Fibroblast of upper back skin (primary cell): ENCODE results near the gene AQP2.
A peak's percentile ranks its signal among the peaks of the same experiment; 100 is the strongest.
"Not testable (repeated sequence)": the region's sequence is repeated elsewhere in the genome, so short reads cannot be mapped to it uniquely, and the experiment has no call there.

ENCODE experiments used
- DNase-seq: peaks from one replicate; pipeline ENCODE4 v3.0.0-alpha.2; 2013

Gene AQP2

DNA sequence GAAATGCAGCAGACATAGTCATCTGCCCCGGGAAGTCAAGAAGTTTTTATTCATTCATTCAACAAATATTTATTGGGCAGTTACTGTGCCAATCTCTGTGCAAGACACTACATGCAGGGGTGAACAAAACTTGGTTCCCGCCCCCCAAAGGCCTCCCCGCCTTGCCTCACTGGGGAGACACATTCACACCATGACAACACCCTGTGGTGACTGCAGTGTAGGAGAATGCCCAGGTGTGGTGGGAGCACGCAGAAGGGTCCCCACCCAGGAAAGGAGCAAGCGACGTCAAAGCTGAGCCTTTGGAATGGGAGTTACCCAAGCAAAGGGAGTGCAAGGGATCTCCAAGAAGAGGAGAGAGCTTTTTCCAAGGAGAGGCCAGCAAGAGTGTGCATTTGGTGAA, 20.6 kb downstream of the AQP2 start:
- DNase-seq, result no peak

DNA sequence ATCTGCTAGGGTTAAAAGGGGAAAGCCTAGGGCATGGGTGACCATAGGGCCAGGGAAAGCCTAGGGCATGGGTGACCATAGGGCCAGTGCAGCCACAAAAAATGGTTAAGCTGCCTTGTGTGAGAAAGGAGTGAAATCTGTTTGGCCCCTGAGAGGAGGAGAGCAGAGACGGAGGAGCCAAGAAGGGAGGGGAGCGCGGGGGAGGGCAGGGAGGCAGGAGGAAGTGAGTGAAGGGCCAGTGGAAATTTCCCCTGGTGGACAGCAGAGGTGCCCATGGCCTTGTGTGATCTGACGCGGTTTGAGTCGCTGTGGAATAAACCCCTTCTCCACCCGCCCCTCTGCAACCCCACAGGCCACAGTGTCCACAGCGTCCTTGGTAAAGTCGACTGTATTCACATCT, 21.6 kb downstream of the AQP2 start:
- DNase-seq, result no peak

DNA sequence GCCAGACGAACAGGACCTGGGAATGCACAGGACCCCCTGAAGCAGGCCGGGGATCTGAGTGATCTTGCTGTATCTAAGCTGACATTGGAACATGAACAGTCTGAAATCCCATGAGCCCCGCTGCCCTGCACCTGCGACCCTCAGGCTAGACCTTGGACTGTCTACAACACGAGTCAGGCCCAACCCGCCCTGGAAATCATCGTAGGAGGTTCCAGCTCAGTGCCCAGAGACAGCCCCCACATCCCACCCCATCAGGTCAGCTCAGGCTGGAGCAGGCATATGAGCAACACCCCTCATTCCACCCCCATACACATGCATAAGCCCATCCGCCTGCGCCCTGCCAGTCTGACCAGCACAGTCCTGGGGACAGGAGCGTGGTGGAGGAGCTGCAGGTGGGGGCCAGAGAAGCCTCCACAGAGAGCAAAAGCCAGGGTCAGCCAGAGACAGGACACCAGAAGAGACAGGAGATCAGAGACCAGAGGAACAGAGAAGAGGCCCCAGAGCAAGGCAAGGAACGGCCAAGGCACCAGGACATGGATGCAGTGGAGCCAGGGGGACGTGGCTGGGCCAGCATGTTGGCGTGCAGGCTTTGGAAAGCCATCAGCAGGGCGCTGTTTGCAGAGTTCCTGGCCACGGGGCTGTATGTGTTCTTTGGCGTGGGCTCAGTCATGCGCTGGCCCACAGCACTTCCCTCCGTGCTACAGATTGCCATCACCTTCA, 22.3 kb downstream of the AQP2 start, which contains the start of gene AQP6:
Gene AQP6 (plus strand): TSS at position 307 of the 720 bp plus-strand sequence. CDS start 227 bp downstream, at position 534.
- no peak for DNase-seq

DNA sequence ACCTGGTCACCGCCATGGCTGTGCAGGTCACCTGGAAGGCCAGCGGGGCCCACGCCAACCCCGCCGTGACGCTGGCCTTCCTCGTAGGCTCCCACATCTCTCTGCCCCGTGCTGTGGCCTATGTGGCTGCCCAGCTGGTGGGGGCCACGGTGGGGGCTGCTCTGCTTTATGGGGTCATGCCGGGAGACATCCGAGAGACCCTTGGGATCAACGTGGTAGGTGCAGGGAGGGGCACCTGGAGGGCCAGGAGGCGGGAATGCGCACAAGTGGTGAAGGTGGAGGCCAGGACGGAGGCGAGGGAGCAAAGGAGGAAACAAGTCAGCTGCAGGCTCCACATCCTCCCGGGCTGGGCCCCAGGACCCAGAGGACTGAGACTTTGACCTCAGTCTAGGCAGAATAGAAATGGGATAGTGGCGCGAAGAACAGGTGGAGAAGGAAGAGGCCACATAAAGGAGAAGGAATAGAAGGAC, 22.9 kb downstream of the AQP2 start:
- DNase-seq, result no peak

DNA sequence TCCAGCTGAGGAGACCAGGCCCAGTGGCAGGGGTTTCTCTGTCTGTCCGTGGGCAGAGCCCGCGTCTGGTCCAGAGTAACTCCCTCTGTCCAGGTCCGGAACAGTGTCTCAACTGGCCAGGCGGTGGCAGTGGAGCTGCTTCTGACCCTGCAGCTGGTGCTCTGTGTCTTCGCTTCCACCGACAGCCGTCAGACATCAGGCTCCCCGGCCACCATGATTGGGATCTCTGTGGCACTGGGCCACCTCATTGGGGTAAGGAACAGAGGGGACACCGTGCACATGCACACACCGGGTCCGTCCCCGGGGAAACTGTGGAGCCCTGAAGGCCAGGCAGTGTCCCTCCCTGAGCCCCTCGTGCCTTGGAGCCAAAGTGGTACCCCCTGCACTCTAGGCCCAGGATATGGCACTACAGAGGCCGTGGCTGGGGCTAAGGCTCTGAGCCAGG, 23.7 kb downstream of the AQP2 start:
- DNase-seq, result peak; percentile 60

DNA sequence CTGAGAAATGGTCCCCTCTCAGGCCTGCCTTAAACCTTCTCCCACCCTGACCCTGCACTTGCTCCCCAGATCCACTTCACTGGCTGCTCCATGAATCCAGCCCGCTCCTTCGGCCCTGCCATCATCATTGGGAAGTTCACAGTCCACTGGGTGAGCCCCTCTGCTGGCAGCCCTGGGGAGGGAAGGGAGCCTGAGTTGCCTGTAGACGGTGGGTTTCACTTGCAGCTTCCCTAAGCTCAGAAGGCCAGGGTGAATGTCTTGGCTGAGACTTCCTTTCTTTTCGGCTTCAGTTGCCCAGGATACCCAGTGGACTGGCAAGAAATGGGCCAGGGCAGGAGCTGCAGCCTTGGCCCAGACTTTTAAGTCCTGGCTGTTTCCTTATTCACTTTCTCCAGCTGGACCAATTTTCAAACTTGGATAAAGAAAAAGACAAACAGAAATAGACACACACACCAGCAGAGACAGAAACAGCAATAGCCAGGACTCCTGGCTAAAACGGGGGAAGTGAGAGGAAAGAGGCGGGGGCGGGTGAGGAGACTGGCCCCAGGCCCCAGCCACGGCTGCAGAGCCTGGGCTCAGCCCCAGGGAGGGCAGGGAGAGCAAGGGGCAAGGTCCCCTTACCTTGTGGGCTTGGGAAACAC, 24.3 kb downstream of the AQP2 start:
- no peak for DNase-seq

DNA sequence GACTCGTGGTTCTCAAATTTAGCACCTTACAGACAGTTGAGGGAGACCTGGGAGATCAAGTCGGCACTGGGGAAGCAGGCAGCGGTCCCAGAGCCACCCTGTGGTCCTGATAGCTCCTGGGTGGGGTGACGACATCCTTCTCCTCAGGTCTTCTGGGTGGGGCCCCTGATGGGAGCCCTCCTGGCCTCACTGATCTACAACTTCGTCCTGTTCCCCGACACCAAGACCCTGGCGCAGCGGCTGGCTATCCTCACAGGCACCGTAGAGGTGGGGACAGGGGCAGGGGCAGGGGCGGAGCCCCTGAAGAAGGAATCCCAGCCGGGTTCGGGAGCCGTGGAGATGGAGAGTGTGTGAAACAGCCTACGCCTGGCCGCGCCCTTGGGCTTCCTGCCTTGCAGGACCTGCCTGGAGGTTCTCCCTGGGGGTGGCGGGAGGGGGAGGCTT, 24.8 kb downstream of the AQP2 start:
- DNase-seq, result no peak

DNA sequence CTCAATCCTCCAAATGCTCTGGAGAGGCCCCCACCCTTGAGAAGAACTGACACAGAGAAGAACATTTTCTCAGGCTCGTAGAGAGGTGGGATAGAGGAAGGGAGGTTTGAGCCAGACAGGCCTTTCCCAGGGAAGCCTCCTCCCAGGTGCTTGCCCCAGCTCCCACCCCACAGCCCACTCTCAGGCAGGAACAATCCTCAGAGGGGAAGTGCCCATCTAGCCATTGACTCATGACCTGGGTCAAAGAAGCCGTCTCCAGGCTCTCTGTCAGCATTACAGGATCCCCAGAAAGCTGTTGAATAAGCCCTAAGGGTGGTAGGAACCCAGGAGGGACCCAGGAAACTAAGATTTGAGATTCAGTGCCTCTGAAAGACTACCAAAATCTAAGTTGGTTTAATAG, 26.0 kb downstream of the AQP2 start:
- no peak for DNase-seq

DNA sequence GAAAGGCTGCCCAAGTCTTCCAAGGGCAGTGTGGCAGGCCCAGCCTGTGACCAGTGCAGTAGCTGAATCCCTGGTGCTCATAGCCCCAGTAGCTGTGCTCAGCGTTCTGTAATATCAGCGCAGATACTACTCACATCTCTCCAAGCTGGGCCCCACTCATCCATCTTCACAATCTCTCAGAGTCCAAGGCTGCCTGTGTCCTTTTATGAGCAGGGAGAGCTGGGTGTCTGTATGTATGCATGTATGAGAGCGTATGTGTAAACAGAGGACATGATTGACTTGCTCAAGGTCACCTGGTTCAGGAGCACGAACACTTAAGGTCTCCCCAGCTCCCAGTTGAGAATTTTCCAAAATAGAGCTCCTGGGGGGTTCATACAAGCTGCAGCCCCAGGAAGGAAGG, 27.6 kb downstream of the AQP2 start:
- DNase-seq, result no peak

DNA sequence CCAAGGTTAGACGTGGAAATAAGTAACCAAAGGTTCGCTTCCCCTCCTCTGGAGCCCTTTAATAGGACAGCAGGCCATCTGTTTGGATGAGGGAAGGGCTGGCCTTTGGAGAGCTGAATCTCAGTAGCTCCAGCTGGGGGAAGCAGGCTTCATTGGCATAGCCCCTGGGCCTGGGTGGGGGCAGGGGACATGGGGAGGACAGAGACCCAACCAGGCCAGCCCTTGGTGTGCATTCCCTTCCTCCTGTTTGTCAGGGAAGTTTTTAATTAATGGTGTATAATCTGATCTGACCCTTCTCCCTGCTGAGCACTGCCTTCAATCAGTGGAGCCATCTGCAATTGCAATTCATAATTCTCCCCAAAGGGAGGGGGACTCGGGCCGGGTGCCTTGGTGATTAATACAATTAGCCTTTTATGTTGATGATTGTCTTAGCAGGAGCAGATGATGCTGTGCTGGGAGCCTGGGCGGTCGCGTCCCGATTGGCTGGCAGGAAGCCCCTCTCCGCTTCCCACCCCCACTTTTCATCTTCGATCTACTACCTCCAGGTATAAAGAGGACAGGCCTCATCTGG, 28.6 kb downstream of the AQP2 start:
- DNase-seq, result no peak

DNA sequence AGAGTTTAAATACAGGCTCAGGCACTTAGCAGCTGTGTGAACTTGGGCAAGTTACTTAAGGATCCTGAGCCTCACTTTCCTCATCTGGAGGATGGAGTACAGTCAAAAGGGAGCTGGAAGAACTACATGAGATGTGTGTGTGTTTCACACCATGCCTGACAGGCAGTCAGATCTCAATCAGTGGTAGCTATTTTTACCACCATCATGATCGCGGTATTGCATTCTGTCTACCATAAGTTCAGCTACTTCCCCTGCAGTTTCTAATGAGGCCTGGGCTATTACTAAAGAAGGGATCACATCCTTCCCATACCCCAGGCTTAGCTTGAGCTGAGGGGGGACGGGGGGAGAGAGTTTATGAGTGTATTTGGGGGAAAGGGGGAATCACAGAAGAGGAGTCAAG, 29.3 kb downstream of the AQP2 start:
- no peak for DNase-seq

DNA sequence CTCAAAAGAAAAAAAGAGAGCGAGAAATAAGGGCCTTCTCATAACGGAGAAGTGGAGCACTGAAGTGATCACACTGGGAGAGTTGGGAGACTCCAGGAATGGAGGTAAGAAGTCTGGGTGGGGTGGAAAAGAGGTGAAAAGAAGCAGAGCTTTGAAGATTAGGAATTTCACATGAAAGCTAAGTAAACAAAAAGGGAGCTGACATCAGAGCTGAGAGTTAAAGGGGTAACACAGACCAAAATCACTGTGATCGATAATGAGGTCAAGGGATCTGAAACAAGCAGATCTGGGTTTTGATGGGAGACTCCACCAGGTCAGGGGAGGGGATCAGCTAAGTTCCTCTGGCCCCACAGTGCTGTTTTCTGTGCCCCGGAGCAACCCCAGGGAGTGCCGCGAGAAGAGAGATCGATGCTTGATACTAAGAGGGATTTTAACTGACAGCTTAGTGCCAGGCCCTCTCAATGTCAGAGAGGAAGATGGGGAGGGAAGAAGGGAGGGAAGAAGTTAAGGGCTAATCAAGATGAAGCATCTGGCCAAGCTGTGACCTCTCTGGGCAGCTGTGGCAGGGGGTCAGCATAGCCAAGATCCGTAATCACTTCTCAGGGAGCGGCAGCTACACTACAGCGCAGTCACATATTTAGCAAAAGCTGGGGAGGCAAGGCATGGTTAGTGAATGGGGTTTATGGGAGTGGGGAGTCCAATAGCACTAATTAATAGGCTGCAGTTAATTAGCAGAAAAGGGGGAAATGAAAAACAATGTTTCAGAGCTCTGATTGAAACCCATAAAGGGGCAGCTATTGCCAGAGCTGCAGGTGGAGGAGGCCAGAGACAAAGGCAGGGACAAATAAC, 30.2 kb downstream of the AQP2 start:
- DNase-seq, result no peak

DNA sequence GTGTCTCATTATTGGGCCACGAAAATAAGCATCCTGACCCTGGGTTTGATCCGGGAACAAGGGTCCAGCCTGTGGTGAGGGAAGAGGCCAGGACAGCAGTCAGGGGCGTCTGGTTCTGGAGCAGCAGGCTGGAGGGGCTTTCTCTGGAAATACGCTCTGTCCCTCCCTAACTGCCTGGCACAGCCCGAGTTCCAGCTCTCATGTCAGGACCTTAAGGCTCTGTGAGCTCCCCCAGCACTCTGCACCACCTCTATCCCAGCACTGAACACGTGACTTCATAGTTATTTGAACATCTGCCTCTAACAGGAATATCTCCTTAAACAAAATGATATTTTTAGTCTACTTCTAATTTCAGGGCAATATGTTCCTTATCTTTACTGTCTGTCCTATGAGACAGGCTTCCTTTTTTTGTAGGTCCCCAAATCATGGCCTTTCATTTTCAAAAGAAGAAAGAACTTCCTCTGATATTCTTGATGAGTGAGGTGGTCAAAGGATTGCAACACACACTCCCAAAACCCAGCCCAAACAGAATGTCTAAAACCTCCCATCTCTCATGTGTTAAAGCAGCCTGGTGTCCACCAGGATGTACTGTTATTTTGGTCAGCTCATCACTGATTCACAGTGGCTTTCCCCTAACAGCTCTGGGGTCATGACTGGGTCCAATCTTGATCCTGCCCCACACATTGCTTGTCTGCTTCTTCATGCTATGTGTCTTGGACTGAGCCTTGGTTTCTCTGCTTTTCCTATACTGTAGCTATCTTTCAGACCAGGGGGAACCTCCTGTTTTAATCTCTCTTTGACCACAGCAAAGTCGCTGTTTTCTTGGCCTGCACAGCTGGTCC, 31.9 kb downstream of the AQP2 start:
- DNase-seq, result no peak

DNA sequence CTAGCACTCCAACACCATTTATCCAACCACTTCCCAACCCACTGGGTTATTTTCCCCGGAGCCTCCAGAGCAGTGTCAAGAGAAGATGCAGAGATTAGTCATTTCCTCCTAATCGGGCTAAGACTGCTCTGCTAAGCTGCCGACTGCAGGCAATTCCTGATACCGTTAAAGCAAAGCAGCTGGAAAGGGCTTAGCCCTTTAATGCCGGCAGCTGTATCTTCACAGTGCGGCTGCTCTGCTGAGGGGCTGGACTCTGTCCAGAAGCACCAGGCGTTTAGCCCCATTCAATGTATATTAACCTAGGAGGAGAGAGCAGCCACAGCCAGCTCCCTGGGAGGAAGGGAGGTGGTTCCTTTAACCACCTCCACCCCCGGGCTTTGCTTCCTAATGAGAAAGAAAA, 33.4 kb downstream of the AQP2 start:
- DNase-seq, result peak; percentile 93

DNA sequence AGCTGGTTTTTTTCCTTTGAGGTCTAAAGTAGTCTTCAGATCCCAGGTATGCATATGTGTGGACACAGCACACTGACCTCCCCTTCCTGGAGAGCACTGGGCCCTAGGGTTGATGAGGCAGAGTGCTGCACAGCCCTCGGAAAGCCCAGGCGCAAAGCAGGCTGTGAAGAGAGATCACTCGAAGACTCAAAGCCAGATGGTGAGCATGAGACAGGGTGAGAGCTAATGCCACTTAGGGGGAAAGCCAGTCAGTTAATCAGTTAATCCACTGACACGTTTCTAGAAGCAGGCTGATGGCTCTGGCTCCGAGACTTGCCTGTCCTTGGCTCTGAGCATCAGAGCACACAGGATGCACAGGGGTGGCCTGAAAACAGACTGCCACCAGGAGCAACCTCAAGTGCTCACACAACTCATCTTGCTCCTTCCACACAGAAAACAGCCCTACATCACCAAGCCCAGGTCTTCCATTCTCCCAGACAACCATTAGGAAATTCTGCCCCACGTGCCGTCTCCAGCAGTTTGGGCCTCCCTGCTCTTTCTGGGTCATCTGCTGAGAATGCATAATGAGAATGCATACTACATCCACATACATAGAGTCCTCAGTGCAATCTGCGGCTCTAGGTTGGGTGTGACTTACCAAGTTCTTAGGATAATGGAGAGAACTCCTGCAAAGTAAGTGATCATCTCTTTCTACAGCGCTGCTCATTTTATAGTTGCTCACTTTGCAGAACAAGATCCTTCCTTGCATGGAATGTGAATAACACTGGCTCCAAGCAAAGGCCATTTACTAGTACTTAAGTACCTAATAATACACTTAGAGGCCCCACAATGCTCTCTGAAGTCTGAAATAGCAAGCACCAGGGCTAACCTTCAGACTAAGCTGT, 34.2 kb downstream of the AQP2 start:
- no peak for DNase-seq

DNA sequence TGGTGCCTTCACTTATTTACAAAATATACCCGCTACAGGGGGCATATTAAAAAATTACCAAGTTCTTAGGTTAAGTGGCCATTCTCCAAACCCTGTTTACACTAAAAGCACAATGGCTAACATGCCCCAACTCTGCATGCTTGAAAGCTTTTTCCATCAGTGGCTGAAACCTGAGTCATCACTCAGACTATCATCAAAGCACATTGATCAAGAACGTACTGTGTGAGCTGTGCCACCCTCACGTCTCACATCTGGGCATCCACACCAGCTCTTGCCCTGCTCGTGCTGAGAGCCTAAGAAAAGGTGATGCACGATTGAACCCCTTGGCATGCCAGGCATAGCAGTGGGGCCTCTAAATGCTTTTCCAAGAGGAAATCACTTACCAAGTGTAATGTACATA, 35.4 kb downstream of the AQP2 start:
- no peak for DNase-seq

DNA sequence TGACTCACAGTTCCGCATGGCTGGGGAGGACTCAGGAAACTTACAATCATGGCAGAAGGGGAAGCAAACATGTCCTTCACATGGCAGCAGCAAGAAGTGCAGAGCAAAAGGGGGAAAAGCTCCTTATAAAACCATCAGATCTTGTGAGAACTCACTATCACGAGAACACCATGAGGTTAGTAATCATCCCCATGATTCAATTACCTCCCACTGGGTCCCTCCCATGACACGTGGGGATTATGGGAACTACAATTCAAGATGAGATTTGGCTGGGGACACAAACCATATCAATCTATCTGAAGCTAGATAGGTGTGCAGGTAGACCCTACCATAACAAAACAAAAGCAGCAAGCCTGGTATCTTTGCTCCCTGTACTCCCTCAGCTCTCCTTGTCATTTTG, 35.9 kb downstream of the AQP2 start:
- not testable (repeated sequence) for DNase-seq

DNA sequence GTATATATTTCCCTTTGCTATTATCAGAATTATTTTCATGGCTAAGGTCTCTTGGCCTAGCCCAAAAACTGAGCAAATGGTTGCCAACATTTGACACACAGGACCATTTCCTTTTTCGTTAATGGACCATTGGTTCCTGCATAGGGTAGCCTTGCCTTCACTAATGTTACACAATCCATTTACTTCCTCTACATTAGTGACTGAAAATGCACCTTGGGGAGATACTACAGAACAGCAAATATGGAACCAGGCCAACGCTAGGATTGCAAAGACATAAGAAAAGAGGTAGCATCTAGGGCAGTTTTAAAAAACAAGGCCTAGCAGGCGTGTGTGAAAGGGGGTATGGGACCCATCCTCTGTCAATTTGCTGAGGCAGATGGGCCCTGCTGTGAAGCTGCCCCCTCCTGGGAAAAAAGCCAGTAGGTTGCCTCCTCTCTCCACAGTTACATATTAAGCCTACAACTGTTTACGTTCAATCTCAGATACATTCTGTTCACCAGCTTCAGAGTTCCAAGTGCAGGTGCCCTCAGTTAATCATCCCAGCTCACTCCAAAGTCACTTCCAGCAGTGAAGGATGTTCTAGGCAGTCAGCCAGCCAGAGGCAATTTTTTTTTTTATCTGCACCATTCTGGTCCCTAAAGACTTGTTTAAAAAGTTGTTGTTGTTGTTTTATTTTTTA, 37.2 kb downstream of the AQP2 start:
- DNase-seq, result no peak

DNA sequence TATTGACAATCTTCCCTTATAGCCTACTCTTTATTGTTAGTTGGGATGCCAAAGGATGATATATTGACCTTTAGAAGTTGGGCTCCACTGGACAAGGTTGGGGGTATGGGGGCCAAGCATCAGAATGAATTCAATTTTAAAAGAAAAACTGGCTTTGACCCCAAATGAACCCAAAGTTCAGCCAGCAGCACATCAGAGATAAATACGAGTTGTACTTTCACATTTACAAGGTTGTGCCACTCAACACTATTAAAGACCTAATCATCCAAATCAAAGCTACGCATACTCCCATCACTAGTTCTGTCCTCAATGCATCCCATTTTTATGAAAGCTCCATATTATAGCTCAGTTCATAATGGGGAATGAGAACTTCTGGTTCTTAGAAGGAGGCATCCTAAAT, 38.9 kb downstream of the AQP2 start:
- DNase-seq, result not testable (repeated sequence)

DNA sequence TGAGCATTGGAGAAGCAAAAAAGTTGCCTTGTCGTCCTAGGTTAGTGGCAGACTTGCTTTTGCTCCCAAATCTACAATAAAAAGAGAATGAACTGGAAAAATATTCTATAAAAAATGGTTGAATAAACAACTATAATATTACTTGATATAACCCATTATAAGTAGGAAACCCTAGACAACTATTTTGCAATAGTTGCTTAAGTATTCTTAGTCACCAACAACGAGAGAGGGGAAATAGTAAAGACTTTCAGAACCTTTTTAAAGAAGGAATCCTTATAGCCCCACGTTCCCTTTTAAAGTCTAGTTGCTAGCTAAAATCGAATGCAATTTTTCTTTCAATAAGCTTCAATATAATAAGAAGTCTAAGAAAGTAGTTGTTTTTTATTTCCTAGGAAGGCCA, 39.7 kb downstream of the AQP2 start:
- DNase-seq, result no peak

DNA sequence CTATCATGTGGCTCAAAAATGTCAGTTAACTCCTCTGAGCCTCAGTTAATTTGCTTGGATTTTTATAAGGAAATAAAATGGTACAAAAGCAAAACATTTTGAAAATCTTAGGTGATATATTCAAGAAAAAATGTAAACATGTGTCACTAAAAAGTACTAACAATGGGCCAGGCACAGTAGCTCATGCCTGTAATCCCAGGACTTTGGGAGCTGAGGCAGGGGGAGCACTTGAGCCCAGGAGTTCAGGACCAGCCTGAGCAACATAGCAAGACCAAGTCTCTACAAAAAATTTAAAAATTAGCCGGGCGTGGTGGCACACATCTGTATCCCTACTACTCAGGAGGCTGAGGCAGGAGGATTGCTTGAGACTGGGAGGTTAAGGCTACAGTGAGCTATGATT, 47.9 kb downstream of the AQP2 start:
- no peak for DNase-seq
